Mucosa of stomach (tissue), 1 donor: Measurements from ENCODE around the gene GNB3.

ENCODE experiments used
- H3K27me3 ChIP-seq: one replicate; pipeline ENCODE4 v1.7.0; 2013; ENCODE audit warnings: mild to moderate bottlenecking, low read length; ENCODE audit not compliant: control insufficient read depth, insufficient read depth
- H3K36me3 ChIP-seq: one replicate; pipeline ENCODE4 v1.7.0; 2013; ENCODE audit warnings: low read length; ENCODE audit not compliant: control insufficient read depth, insufficient read depth
- H3K4me1 ChIP-seq: one replicate; pipeline ENCODE4 v1.7.0; 2013; ENCODE audit warnings: mild to moderate bottlenecking, low read length; ENCODE audit not compliant: control insufficient read depth, insufficient read depth
- H3K4me3 ChIP-seq: one replicate; pipeline ENCODE4 v1.7.0; 2013; ENCODE audit warnings: low read length
- H3K9ac ChIP-seq: one replicate; pipeline ENCODE4 v1.7.0; 2013; ENCODE audit warnings: mild to moderate bottlenecking, low read length, moderate library complexity
- H3K9me3 ChIP-seq: one replicate; pipeline ENCODE4 v1.7.0; 2013; ENCODE audit warnings: mild to moderate bottlenecking, low read length, moderate library complexity; ENCODE audit not compliant: control insufficient read depth
- donor health status: Pancreatic carcinoma.

The GNB3 gene

DNA sequence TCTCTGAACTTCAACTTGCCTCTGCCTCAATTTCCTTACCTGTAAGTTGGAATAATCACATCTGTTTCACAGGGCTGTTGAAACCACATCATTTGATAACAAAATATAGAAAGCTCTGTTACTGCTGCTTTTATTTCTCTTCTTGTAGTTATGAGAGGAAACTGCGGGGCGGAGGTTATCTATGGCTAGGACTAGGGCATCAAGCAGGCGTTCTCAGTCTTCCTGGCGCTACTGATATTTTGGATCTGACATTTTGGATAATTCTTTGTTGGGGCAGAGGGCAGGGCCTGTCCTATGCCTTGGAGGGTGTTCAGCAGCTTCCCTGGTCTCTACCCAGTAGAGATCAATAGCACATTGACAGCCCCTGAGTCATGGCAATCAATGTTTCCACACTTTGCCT, 8.6 kb upstream of the GNB3 start:
- Histone ChIP-seq H3K9me3 (no peaks in the 10 kb centered on the region), H3K36me3 (no peaks in the 10 kb centered on the region), H3K4me3 (no peak overlapping the region), H3K27me3 (peaks cover 34% of the 10 kb centered on the region), H3K9ac (no peak overlapping the region), H3K4me1 (peaks cover 19% of the 10 kb centered on the region)

DNA sequence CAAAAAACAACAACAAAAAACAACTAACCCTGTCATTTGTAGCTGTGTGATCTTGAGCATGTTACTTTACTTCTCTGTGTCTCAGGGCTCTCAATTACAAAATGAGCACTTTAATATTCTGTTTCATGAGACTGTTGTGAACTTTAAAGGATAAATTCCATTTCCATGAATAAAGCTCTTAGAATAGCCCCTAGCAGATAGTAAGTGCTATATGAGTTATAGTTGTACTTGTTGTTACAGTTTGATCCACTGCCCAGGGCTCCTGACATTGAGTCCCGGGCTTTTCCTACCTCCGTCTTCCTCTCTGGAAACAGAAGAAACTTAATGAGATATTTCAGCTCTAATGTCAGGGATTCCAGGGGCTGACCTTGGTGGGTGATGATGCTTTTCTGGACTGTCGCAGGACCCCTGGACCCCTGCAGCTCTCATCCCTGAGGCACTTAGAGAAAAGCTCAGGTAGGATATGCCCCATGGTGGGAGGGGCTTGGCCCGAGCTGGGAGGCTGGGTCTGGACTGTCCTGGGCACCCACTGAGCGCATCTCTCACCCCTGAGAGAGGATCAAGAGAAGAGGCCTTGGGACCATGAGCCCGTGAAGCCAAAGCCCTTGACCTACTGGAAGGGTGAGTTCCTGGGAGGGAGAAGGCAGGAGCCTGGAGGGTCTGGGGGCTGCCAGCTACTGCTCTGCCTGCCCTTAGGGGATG, 7.4 kb upstream of the GNB3 start:
- Histone ChIP-seq H3K9ac (no peak overlapping the region), H3K4me3 (no peak overlapping the region), H3K4me1 (peaks cover 14% of the 10 kb centered on the region), H3K36me3 (no peaks in the 10 kb centered on the region), H3K27me3 (peaks cover 24% of the 10 kb centered on the region), H3K9me3 (no peaks in the 10 kb centered on the region)

DNA sequence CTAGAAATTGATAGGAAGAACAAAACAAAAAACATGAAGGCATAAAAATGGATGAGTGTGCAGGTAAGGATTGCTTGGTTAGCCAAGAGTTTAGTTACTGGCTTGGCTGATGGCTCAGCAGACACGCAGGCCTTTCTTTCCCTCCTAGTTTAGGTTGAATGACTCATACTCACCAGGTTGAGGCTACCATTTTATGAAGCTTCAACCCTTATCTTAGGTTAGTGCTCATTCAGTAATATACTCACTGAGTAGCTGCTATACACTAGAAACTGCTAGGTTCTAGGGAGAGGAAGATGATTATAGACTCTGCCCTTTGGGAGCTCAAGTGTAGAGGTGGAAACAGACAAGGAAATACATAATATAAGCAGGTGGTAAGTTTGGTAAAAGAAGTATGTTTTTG, 6.5 kb upstream of the GNB3 start:
- peaks cover 11% of the 10 kb centered on the region for H3K4me1 ChIP-seq
- no peaks in the 10 kb centered on the region for H3K36me3 ChIP-seq
- H3K4me3 ChIP-seq = no peak overlapping the region
- no peak overlapping the region for H3K9ac ChIP-seq
- peaks cover 18% of the 10 kb centered on the region for H3K27me3 ChIP-seq
- H3K9me3 ChIP-seq = no peaks in the 10 kb centered on the region

DNA sequence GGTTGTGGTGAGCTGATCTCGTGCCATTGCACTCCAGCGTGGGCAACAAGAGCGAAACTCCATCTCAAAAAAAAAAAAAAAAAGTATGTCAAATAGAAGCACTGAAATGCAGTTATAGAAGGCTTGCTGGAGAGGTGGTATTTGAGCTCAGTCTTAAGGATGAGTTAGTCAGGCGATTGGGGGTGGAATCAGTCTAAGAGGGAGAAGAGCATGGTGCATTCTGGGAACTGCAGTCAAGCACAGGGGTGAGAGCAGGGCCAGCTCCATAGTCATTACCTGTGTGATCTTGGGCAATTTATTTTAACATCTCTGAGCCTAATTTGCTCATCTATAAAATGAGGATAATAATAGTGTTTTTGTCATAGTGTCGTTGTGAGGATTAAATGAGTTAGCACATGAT, 5.9 kb upstream of the GNB3 start:
- H3K4me1 ChIP-seq = peaks cover 5% of the 10 kb centered on the region
- no peaks in the 10 kb centered on the region for H3K9me3 ChIP-seq
- H3K27me3 ChIP-seq = peaks cover 12% of the 10 kb centered on the region
- H3K9ac ChIP-seq = no peak overlapping the region
- no peaks in the 10 kb centered on the region for H3K36me3 ChIP-seq
- H3K4me3 ChIP-seq = no peak overlapping the region

DNA sequence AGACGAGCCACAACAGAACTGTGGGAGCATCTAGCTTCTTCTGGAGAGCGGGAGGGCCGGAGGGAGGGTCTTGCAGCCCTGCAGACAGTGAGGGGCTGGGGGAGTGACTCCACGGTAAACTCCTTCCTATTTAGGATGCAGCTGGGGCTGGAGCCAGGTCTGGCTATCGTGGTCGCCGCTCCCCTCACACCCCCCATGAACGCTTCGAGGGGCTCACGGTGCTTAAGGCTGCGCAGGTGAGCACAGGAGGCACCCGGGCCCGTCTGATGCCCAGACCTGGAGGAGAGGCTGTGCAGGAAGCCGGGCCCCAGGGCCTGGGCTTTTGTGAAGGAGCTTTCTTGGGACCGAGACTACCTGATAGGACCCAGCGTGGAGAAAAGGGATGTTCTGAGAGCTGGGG, 3.9 kb upstream of the GNB3 start:
- Histone ChIP-seq H3K4me1 (peaks cover 13% of the 10 kb centered on the region), H3K4me3 (no peak overlapping the region), H3K36me3 (no peaks in the 10 kb centered on the region)

DNA sequence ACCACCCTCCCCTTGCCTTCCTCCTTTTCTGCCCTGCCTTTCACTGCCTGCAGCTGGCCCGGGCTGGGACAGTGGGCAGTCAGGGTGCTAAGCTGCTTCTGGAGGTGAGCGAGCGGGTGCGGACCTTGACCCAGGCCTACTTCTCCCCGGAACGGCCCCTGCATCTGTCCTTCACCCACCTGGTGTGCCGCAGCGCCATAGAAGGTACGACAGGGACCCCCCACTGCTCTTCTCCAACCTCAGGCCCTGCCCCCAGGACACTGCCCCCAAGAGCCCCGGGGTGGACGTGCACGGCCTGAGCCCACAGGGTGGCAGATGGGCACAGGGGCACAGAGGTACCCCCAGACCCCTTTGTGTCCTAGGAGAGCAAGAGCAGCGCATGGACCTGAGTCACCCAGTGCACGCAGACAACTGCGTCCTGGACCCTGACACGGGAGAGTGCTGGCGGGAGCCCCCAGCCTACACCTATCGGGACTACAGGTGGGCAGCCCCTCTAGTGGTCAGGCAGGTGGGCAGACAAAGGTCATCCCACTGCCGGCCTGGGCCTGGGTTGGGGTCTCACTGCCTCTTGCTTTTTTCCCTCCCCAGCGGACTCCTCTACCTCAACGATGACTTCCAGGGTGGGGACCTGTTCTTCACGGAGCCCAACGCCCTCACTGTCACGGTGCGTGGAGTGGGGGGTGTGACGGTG, 3.2 kb upstream of the GNB3 start:
- no peaks in the 10 kb centered on the region for H3K36me3 ChIP-seq

More for the DNA sequence above, 3.9 kb upstream of the GNB3 start:
- H3K27me3 ChIP-seq = no peaks in the 10 kb centered on the region
- no peaks in the 10 kb centered on the region for H3K9me3 ChIP-seq
- no peak overlapping the region for H3K9ac ChIP-seq

DNA sequence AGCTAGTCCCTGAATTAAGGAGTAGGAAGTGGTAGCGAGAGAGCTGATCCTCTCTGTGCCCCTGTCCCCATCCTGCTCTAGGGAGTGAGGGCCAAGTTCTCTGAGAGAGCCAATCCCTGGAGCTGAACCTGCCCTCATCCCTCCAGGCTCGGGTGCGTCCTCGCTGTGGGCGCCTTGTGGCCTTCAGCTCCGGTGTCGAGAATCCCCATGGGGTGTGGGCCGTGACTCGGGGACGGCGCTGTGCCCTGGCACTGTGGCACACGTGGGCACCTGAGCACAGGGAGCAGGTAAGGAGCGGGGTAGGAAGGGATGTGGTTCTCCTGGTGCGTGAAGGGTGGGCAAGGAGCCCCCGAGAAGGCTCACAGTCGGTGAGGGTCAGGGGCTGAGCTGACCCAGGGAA, 1.9 kb upstream of the GNB3 start:
- no peaks in the 10 kb centered on the region for H3K27me3 ChIP-seq
- H3K4me1 ChIP-seq = peaks cover 26% of the 10 kb centered on the region
- no peak overlapping the region for H3K4me3 ChIP-seq
- no peak overlapping the region for H3K9ac ChIP-seq
- no peaks in the 10 kb centered on the region for H3K36me3 ChIP-seq
- no peaks in the 10 kb centered on the region for H3K9me3 ChIP-seq

More for the DNA sequence above, 3.2 kb upstream of the GNB3 start:
- H3K9me3 ChIP-seq = no peaks in the 10 kb centered on the region
- no peaks in the 10 kb centered on the region for H3K27me3 ChIP-seq
- no peak overlapping the region for H3K4me3 ChIP-seq
- H3K4me1 ChIP-seq = peaks cover 16% of the 10 kb centered on the region
- no peak overlapping the region for H3K9ac ChIP-seq

DNA sequence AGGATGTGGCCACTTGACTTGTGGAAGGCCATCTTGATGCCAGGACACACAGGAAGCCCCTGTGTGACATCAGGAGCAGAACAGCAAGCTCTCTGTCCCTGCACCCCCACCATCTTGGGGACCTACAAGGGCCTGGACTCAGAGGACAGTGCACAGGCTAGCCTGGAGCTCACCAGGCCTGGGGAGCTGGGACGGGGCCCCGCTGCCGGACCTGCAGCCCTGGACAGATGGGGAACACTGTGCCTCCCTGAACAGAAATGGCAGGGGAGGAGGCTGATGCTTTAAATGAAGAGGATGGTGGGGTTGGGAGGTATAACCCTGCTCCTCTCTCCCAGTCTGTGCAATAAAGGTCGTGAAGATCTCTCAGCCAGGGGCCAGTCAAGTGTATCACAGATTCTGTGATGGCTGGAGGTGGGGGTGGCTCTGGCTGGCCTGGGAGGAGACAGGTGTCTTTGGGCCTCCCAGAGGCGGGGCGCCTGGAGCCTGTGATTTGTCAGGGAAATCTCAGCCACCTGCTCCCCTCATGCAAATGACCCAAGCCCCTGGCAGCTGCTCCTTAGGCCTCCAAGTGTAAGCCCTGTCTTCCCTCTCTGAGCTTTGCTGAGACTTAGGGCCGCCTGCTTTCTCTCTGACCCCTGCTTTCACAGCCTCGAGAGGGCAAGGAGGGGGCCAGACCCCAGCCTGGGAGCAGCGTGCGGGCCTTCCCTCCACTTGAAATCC, 1.1 kb upstream of the GNB3 start:
- H3K36me3 ChIP-seq = no peaks in the 10 kb centered on the region
- peaks cover 26% of the 10 kb centered on the region for H3K4me1 ChIP-seq
- H3K27me3 ChIP-seq = no peaks in the 10 kb centered on the region

DNA sequence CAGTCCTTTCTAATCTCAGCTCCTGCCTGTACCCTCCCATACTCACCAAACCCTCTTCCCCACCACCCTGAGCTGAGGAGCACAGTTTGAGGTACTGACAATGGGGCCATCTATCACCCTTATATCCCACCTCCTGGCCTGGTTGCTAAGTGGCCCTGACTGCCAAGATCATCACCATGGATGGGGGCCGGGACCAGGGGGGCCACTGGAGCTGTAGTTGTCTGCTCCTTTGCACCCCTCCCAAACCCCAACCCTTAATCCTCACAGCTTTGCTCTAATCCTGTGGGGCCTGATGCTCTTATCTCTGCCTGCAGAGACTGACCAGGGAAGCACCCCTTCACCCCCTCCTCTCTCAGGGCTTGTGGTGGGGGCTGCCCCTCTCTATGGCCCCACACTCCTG, 395 bp upstream of the GNB3 start:
- H3K4me1 ChIP-seq = peaks cover 26% of the 10 kb centered on the region
- H3K9me3 ChIP-seq = no peaks in the 10 kb centered on the region
- no peaks in the 10 kb centered on the region for H3K27me3 ChIP-seq
- H3K9ac ChIP-seq = no peak overlapping the region
- no peak overlapping the region for H3K4me3 ChIP-seq
- no peaks in the 10 kb centered on the region for H3K36me3 ChIP-seq

More for the DNA sequence above, 1.1 kb upstream of the GNB3 start:
- Histone ChIP-seq H3K9ac (no peak overlapping the region), H3K9me3 (no peaks in the 10 kb centered on the region), H3K4me3 (no peak overlapping the region)

DNA sequence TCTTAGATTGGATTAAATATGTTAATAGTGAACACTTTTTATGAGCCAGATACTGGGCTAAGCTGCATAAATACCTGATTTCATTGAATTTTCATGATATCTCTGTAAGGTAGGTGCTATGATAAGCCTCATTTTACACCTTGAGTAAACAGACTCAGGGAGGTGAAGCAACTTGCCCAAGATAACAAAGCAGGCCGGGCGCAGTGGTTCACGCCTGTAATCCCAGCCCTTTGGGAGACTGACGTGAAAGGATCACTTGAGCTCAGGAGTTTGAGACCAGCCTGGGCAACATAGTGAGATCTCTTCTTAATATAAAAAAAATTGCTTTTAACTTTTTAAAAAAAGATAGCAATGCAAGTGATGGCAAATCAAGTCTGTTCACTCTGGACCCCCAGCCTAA, 1.4 kb downstream of the GNB3 start:
- H3K36me3 ChIP-seq = no peaks in the 10 kb centered on the region
- peaks cover 23% of the 10 kb centered on the region for H3K4me1 ChIP-seq
- no peak overlapping the region for H3K9ac ChIP-seq
- H3K4me3 ChIP-seq = no peak overlapping the region
- no peaks in the 10 kb centered on the region for H3K27me3 ChIP-seq
- no peaks in the 10 kb centered on the region for H3K9me3 ChIP-seq

DNA sequence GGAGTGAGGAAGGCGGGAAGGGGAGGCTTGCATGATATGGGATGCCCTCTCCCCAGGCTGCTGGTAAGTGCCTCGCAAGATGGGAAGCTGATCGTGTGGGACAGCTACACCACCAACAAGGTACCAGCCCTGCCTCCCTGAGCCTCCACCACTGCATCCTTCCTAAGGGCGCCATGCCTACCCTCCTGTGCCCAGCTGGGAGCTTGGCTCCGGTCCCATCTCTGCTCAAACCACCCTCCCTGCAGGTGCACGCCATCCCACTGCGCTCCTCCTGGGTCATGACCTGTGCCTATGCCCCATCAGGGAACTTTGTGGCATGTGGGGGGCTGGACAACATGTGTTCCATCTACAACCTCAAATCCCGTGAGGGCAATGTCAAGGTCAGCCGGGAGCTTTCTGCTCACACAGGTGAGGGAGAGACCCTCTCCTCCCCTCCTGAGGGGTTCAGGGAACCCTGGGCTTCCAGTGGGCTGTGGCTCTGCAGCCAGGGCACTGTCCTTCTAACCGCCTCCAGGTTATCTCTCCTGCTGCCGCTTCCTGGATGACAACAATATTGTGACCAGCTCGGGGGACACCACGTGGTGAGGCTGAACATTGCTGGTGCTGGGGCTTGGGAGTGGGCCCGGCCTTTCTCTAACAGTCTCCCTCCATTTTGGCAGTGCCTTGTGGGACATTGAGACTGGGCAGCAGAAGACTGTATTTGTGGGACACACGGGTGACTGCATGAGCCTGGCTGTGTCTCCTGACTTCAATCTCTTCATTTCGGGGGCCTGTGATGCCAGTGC, 2.6 kb downstream of the GNB3 start:
- H3K4me3 ChIP-seq = no peak overlapping the region
- H3K27me3 ChIP-seq = no peaks in the 10 kb centered on the region
- H3K9me3 ChIP-seq = no peaks in the 10 kb centered on the region
- H3K36me3 ChIP-seq = no peaks in the 10 kb centered on the region
- no peak overlapping the region for H3K9ac ChIP-seq
- H3K4me1 ChIP-seq = peaks cover 23% of the 10 kb centered on the region
